Endodermal cell (in vitro differentiated cells): Measurements from ENCODE around the gene HS3ST2. TPM values are rescaled to one million over a fixed set of nuclear protein-coding genes. Genes with fewer than 3 reads are reported as not detected.

Source experiments
- DNase-seq: peaks from one replicate; pipeline ENCODE4 v3.0.0-alpha.2; 2017
- H3K27ac ChIP-seq: 2 replicates; pipeline ENCODE4 v1.5.1; 2013; ENCODE audit warnings: mild to moderate bottlenecking, low read depth, low read length, moderate library complexity
- H3K27me3 ChIP-seq: 2 replicates; pipeline ENCODE4 v1.6.1; 2013; ENCODE audit warnings: mild to moderate bottlenecking, low read length, moderate library complexity; ENCODE audit not compliant: insufficient read depth, control insufficient read depth, poor library complexity, severe bottlenecking
- H3K36me3 ChIP-seq: 2 replicates; pipeline ENCODE4 v1.7.0; 2013; ENCODE audit warnings: mild to moderate bottlenecking, low read length, moderate library complexity; ENCODE audit not compliant: control insufficient read depth, insufficient read depth
- H3K4me1 ChIP-seq: one replicate; pipeline ENCODE4 v1.7.0; 2013; ENCODE audit warnings: low read length; ENCODE audit not compliant: control insufficient read depth, insufficient read depth
- H3K4me3 ChIP-seq: 2 replicates; pipeline ENCODE4 v1.5.1; 2013; ENCODE audit warnings: mild to moderate bottlenecking, low read length, moderate library complexity
- H3K9ac ChIP-seq: 2 replicates; pipeline ENCODE4 v1.6.1; 2013; ENCODE audit warnings: mild to moderate bottlenecking, low read length, moderate library complexity; ENCODE audit not compliant: poor library complexity, severe bottlenecking; ENCODE audit errors: extremely low read depth
- H3K9me3 ChIP-seq: 2 replicates; pipeline ENCODE4 v1.6.1; 2013; ENCODE audit warnings: mild to moderate bottlenecking, low read length, moderate library complexity; ENCODE audit not compliant: control insufficient read depth
- H3K27ac Mint-ChIP-seq: 2 replicates; pipeline ENCODE4 v1.8.0; 2020; ENCODE audit warnings: mixed read lengths
- H3K27me3 Mint-ChIP-seq: 2 replicates; pipeline ENCODE4 v1.8.0; 2021; ENCODE audit warnings: mild to moderate bottlenecking, mixed read lengths; ENCODE audit not compliant: insufficient read depth
- H3K36me3 Mint-ChIP-seq: 2 replicates; pipeline ENCODE4 v1.8.0; 2020; ENCODE audit warnings: low read depth, mixed read lengths
- H3K4me1 Mint-ChIP-seq: 2 replicates; pipeline ENCODE4 v1.8.0; 2020; ENCODE audit warnings: mixed read lengths
- H3K4me3 Mint-ChIP-seq: 2 replicates; pipeline ENCODE4 v1.8.0; 2020; ENCODE audit warnings: mild to moderate bottlenecking, moderate library complexity, mixed read lengths
- H3K9me3 Mint-ChIP-seq: 2 replicates; pipeline ENCODE4 v1.8.0; 2020; ENCODE audit warnings: mild to moderate bottlenecking, mixed read lengths
- CTCF ChIP-seq: fragments of 200-600 bp; sonication (generic); conservative IDR thresholded peaks from 2 replicates; pipeline ENCODE4 v1.5.0; 2021; ENCODE audit warnings: antibody characterized with exemption, mild to moderate bottlenecking
- WGBS, 2 experiments: methylation state at CpG; one replicate each; pipeline versions ENCODE4 v1.1.5 to v1.1.7; 2013; ENCODE audit warnings: missing lambda C conversion rate in 2 of 2, mixed read lengths in 1 of 2; ENCODE audit not compliant: insufficient coverage in 1 of 2, insufficient read length in 1 of 2; 5-methylcytosine and 5-hydroxymethylcytosine counted together
- total RNA-seq, 2 donors: library from RNA; stranded (reverse); fragmentation: NEBNext Ultra II Directional in 1 of 2; extraction: Animal tissue kit (Norgen Biotek cat#: 25700) in 1 of 2; gene quantifications; 2 replicates in 1 of 2; 3 replicates in 1 of 2; pipeline ENCODE4 v1.2.1, GENCODE V29; 2021

Gene HS3ST2
- total RNA-seq, 2 donors from 2014 or later, result 0.18 TPM; not detected in 1

- Mint-ChIP-seq H3K36me3 (no peaks in the 10 kb centered on the region), H3K4me1 (peaks cover 2% of the 10 kb centered on the region), H3K27ac (no peak overlapping the region), H3K9me3 (no peaks in the 10 kb centered on the region), H3K27me3 (peaks cover 23% of the 10 kb centered on the region), H3K4me3 (no peak overlapping the region)
- H3K36me3 ChIP-seq, result no peaks in the 10 kb centered on the region
- H3K4me1 ChIP-seq, result no peaks in the 10 kb centered on the region
- H3K4me3 ChIP-seq, result no peak overlapping the region
- DNase-seq, result no peak
- no peaks in the 10 kb centered on the region for H3K9me3 ChIP-seq
- TF ChIP-seq CTCF, result no peak
- WGBS, 2 experiments, result 84 to 93% methylated on average over 3 to 4 of the region's 5 CpGs
- H3K27me3 ChIP-seq, result peaks cover 7% of the 10 kb centered on the region
- no peak overlapping the region for H3K9ac ChIP-seq
- H3K27ac ChIP-seq, result no peak overlapping the region
Observed at GRCh38 chr16:22928882-22929435, 115.0 kb downstream of the HS3ST2 start.

- no peak for DNase-seq
- Mint-ChIP-seq H3K9me3 (no peaks in the 10 kb centered on the region), H3K36me3 (no peaks in the 10 kb centered on the region), H3K27ac (no peak overlapping the region), H3K27me3 (peaks cover 22% of the 10 kb centered on the region), H3K4me1 (peaks cover 2% of the 10 kb centered on the region), H3K4me3 (no peak overlapping the region)
- Histone ChIP-seq H3K4me3 (no peak overlapping the region), H3K4me1 (no peaks in the 10 kb centered on the region), H3K27ac (no peak overlapping the region), H3K9ac (no peak overlapping the region), H3K27me3 (peaks cover 7% of the 10 kb centered on the region), H3K36me3 (no peaks in the 10 kb centered on the region), H3K9me3 (no peaks in the 10 kb centered on the region)
- WGBS, 2 experiments, result 78 to 80% methylated on average over 3 of the region's 3 CpGs
- TF ChIP-seq CTCF, result no peak
Observed at GRCh38 chr16:22929461-22929860, 115.5 kb downstream of the HS3ST2 start.

GRCh38 chr16:22932032-22932771, 118.2 kb downstream of the HS3ST2 start:
- WGBS, 2 experiments, result 42 to 57% methylated on average over 7 to 8 of the region's 8 CpGs
- no peaks in the 10 kb centered on the region for H3K36me3 Mint-ChIP-seq

More at GRCh38 chr16:22932032-22932771, 118.2 kb downstream of the HS3ST2 start:
- no peaks in the 10 kb centered on the region for H3K9me3 ChIP-seq
- peaks cover 7% of the 10 kb centered on the region for H3K27me3 ChIP-seq
- peaks cover 2% of the 10 kb centered on the region for H3K4me1 Mint-ChIP-seq
- no peaks in the 10 kb centered on the region for H3K36me3 ChIP-seq
- H3K4me3 ChIP-seq, result no peak overlapping the region
- no peak overlapping the region for H3K4me3 Mint-ChIP-seq
- peaks cover 27% of the 10 kb centered on the region for H3K27me3 Mint-ChIP-seq
- H3K27ac Mint-ChIP-seq, result no peak overlapping the region
- H3K4me1 ChIP-seq, result no peaks in the 10 kb centered on the region
- H3K9me3 Mint-ChIP-seq, result no peaks in the 10 kb centered on the region
- no peak overlapping the region for H3K9ac ChIP-seq
- no peak overlapping the region for H3K27ac ChIP-seq
- TF ChIP-seq CTCF, result no peak
- DNase-seq, result no peak
